ENCODE results near the gene ZNF3.

ZNF3 gene

GRCh38 chr7:100044718-100045117, 36.8 kb downstream of the ZNF3 start:
- no peaks in the 10 kb centered on the region for H3K36me3 ChIP-seq
- TF ChIP-seq, protein P1, sequence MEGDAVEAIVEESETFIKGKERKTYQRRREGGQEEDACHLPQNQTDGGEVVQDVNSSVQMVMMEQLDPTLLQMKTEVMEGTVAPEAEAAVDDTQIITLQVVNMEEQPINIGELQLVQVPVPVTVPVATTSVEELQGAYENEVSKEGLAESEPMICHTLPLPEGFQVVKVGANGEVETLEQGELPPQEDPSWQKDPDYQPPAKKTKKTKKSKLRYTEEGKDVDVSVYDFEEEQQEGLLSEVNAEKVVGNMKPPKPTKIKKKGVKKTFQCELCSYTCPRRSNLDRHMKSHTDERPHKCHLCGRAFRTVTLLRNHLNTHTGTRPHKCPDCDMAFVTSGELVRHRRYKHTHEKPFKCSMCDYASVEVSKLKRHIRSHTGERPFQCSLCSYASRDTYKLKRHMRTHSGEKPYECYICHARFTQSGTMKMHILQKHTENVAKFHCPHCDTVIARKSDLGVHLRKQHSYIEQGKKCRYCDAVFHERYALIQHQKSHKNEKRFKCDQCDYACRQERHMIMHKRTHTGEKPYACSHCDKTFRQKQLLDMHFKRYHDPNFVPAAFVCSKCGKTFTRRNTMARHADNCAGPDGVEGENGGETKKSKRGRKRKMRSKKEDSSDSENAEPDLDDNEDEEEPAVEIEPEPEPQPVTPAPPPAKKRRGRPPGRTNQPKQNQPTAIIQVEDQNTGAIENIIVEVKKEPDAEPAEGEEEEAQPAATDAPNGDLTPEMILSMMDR (IDR thresholded peaks at IDR 0.05; ENCODE audit: low read depth, low read length) = peak; percentile 29; the same call in 1 of the 2 replicates
- H3K9me3 ChIP-seq = no peaks in the 10 kb centered on the region
- H3K4me1 ChIP-seq = no peaks in the 10 kb centered on the region
- DNase-seq = no peak
- H3K4me3 ChIP-seq (ENCODE audit: low read depth, low read length) = no peak overlapping the region
- H3K27me3 ChIP-seq = no peaks in the 10 kb centered on the region

DNA sequence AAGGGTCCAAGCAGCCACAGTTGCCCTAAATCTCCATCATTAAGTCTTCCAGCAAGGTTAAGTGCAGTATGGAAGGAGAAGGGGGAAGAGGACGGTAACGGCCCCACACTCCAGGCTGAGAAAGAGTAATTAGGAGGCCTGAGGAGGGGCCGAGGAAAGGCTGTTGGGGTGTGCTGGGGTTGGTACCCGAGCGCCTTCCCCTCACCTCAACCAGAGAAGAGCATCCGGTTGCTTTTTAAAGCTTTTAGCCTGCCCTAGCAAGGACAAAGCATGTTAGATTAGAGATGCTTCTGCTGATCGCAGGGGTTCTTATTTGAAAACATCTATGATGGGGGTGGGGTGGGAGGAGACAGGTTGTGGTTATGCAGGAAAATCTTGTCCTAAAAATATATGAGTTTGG, 40.9 kb downstream of the ZNF3 start:
- DNase-seq = no peak
- TF ChIP-seq, protein P1 (IDR thresholded peaks at IDR 0.05; ENCODE audit: low read depth, low read length) = no peak
- H3K27me3 ChIP-seq = no peaks in the 10 kb centered on the region

DNA sequence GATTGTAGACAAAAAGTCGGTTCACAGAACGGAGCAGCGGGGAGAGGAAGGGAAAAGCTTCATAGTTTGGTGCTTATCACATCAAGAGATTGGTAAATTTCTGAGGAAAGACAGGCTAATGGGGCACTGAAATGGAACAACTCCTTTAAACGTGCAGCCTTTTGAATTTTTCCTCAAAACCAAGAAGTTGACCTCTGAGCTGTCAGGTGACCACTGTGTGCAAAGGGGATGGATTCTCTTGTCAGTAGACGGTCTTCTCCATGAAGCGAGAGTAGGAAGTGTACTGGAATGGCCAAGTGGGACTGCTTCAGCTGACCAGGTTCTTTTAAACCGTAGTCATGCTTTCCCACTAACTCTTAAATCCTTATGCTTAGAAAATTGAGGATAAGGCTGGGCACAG, 43.2 kb downstream of the ZNF3 start:
- H3K27me3 ChIP-seq = no peaks in the 10 kb centered on the region
- no peaks in the 10 kb centered on the region; the same call in 1 of the 2 replicates for H3K9me3 ChIP-seq
- H3K4me3 ChIP-seq (ENCODE audit: low read depth, low read length) = no peak overlapping the region
- H3K4me1 ChIP-seq = no peaks in the 10 kb centered on the region
- DNase-seq = no peak
- peaks cover 35% of the 10 kb centered on the region for H3K36me3 ChIP-seq
- TF ChIP-seq, protein P1 (IDR thresholded peaks at IDR 0.05; ENCODE audit: low read depth, low read length) = no peak

More for the DNA sequence above, 40.9 kb downstream of the ZNF3 start:
- Histone ChIP-seq H3K4me1 (no peaks in the 10 kb centered on the region), H3K36me3 (peaks cover 14% of the 10 kb centered on the region), H3K9me3 (no peaks in the 10 kb centered on the region; the same call in 1 of the 2 replicates), H3K4me3 (ENCODE audit: low read depth, low read length) (no peak overlapping the region)

DNA sequence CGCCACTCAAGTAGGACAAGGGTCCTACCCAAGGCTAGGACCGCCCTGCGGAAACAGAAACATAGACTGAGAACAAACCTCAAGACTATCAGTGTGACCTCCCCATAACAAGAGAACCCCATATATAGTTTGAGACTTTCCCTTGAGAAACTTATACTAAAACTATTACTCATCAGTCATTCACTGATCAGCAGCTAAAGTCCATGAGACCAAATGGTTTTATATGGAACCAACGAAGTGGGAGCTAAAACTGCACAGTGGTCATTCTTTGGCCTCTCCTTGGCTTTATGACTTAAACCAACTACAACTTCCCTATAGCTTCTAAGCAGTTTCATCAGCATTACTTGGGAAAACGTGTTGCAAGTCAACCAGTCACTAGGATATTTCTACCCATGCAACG, 45.6 kb downstream of the ZNF3 start:
- no peak overlapping the region for H3K4me3 ChIP-seq (ENCODE audit: low read depth, low read length)
- H3K36me3 ChIP-seq = peaks cover 46% of the 10 kb centered on the region
- TF ChIP-seq, protein P1 (IDR thresholded peaks at IDR 0.05; ENCODE audit: low read depth, low read length) = no peak

DNA sequence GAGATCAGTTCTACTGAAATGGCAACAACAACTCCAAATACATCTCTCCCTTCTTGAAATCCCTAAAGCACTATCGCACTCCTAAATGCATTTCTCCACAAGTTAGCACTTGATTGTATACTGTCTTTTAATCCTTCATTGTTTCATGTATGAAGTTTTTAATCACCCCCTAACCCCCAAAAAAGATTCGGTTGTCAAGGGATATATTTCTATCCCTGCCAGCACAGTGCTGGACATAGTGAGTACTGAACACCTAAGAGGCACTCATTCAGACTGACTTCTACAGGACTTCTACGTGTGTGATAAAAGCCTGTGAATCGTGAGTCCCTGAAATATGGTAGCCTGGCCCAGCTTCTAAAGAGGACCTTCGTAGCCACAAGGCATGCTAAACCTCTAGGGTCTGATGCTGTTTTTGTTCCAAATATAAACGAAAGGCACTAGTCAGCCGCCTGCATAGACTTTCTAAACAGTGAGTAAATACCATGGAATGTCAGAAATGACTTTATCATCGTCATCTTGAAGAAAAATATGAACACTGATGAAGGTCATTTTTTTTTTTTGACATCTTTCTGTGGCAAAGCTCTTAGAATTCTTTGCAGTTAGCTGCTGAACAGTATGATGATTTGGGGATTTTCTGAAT, 46.5 kb downstream of the ZNF3 start:
- H3K27me3 ChIP-seq = no peaks in the 10 kb centered on the region
- H3K4me1 ChIP-seq = no peaks in the 10 kb centered on the region
- DNase-seq = no peak
- TF ChIP-seq, protein P1 (IDR thresholded peaks at IDR 0.05; ENCODE audit: low read depth, low read length) = no peak
- no peaks in the 10 kb centered on the region; the same call in 1 of the 2 replicates for H3K9me3 ChIP-seq
- H3K4me3 ChIP-seq (ENCODE audit: low read depth, low read length) = no peak overlapping the region
- H3K36me3 ChIP-seq = peaks cover 46% of the 10 kb centered on the region

More for the DNA sequence above, 45.6 kb downstream of the ZNF3 start:
- Histone ChIP-seq H3K9me3 (no peaks in the 10 kb centered on the region; the same call in 1 of the 2 replicates), H3K4me1 (no peaks in the 10 kb centered on the region), H3K27me3 (no peaks in the 10 kb centered on the region)
- no peak for DNase-seq

- Histone ChIP-seq H3K36me3 (peaks cover 46% of the 10 kb centered on the region), H3K9me3 (no peaks in the 10 kb centered on the region; the same call in 1 of the 2 replicates)
- TF ChIP-seq, protein P1 (IDR thresholded peaks at IDR 0.05; ENCODE audit: low read depth, low read length) = no peak
Measured at GRCh38 chr7:100033526-100033925, 48.0 kb downstream of the ZNF3 start.

More at GRCh38 chr7:100033526-100033925, 48.0 kb downstream of the ZNF3 start:
- no peak for DNase-seq
- no peaks in the 10 kb centered on the region for H3K27me3 ChIP-seq
- H3K4me3 ChIP-seq (ENCODE audit: low read depth, low read length) = no peak overlapping the region
- H3K4me1 ChIP-seq = no peaks in the 10 kb centered on the region
